HG02938 (cell line): ENCODE results near the gene MAMSTR.
A peak's percentile ranks its signal among the peaks of the same experiment; 100 is the strongest.
"Not testable (repeated sequence)": the region's sequence is repeated elsewhere in the genome, so short reads cannot be mapped to it uniquely, and the experiment has no call there.

Experiments used
- ATAC-seq: cut with Tn5 transposase; IDR thresholded peaks from one replicate; pipeline ENCODE4 v1.9.1; 2021; ENCODE audit warnings: mild to moderate bottlenecking, moderate library complexity; ENCODE audit not compliant: unreplicated experiment

The MAMSTR gene

DNA sequence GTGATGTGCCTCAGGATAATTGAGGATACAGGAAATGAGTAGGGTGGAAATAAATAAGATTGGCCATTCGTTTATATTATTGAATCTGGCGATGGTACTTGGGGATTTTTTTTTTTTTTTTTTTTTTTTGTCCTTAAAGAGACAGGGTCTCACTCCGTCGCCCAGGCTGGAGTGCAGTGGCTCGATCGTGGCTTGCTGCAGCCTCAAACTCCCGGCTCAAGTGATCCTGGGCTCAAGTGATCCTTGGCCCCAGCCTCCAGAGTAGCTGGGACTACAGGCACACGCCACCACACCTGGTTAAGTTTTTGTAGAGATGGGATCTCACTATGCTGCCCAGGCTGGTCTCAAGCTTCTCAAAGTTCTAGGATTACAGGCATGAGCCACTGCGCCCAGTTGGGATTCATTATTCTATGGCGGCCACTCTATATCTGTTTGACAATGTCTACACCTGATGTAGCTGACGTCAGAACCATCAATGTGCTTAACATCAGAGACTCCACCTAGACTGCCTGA, 2.7 kb upstream of the MAMSTR start:
- no peak for ATAC-seq

GRCh38 chr19:48720613-48721296, 1.2 kb upstream of the MAMSTR start:
- ATAC-seq = peak; percentile 65

- no peak for ATAC-seq
Observed at GRCh38 chr19:48720251-48720612, 707 bp upstream of the MAMSTR start.

DNA sequence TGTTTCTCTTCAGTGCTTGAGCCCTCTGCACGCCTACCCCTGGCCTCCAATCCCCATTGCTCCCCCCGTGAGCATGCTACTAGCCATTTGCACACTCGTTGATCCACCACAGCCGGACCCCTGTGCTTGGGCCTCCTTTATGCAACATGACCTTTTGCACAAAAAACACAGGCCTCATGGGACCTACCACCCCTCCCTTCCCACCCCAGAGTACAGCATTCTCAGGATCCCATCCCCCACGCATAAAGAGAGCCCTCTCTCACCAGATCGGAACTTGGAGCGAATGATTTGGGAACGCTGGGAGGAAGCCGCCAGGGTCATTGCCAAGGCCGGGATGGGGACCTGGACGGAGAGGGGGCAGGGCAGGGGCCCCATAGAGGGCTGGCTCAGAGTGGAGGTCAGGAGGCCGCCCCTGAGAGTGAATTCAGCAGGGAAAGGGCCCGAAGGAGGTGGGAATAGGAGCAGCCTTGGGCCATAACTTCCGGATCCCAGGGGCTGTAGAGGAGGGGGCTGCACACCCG, 754 bp downstream of the MAMSTR start:
- no peak for ATAC-seq

DNA sequence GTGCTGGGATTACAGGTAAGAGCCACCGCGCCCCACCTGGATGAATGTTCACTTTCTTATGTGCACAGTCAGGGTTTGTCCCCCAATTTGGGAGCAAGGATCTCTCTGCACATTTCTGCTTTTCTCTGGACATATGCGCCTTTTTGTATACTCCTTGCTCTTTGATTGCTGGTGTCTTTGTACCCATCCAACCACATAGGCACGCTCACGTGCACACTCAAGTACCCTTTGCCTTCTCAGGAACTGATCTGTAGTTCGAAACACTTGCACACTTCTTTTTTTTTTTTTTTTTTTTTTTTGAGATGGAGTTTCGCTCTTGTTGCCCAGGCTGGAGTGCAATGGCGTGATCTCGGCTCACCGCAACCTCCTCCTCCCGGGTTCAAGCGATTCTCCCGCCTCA, 1.4 kb downstream of the MAMSTR start:
- ATAC-seq = not testable (repeated sequence)

GRCh38 chr19:48716562-48717291, 2.8 kb downstream of the MAMSTR start:
- ATAC-seq = no peak

DNA sequence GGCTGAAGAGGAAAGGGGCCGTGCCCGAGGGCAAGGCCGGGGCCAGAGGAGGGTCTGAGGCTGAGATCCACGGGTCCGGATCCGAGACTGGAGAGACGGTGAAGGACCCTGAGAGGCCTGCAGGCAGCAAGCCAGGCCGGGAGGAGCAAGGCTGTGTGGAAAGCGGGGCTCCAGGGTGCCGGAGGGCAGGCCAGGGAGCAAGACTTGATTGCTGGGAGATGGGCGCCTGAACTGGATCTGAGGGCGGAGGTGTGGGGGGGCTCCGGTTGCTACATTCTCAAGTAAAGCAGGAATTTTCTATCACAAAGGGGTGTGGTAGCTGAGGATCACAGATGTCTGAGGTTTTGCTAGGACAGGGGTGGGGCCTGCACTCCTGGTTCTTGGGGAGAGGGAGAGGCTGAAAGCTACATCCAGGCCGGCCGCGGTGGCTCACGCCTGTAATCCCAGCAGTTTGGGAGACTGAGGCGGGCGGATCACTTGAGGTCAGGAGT, 3.8 kb downstream of the MAMSTR start:
- ATAC-seq = no peak

DNA sequence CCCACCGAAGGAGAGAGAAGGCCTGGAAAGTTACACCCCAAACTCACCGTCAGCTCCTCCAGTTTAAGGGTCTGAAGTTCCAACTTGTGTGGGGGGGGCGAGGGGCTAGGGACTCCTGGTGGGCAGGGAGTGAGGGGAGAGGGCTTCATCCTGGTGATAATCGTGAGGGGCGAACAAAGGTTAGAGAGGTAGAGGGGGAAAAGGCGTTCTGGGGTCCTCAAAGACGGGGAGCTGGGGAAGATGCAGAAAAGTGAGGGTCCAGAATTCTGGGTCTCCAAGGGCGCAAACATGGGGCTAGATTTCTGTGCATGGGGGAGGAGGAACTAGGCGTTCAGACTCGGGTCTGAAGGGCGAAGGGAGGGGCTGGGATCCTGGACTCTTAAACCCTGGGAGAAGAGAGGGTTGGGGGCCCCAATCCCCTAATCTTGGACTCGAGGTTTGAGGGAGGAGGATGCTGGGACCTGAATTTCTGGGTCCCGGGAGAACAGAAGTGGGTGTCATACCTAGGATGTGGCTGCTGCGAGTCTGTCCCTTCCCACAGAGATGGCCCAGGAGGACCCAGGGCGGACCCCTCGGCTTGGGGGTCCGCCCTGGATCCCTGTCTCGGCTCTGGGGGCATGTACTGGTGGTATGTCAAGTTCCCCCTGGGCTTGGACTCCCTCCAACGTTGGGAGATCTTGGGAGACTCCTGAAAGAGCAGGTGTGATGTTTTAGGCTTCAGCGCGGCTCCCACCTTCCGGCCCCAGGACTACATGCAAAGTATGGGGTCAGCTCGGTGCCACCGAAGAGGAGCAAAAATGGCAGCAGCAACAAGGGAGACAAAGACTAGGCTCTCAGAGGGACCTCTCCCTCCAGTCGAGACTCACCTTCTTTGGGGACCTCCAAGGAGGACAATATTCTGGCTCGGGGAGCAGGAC, 4.5 kb downstream of the MAMSTR start:
- no peak for ATAC-seq

- peak; percentile 87 for ATAC-seq
Observed at GRCh38 chr19:48713864-48714755, 5.4 kb downstream of the MAMSTR start.

DNA sequence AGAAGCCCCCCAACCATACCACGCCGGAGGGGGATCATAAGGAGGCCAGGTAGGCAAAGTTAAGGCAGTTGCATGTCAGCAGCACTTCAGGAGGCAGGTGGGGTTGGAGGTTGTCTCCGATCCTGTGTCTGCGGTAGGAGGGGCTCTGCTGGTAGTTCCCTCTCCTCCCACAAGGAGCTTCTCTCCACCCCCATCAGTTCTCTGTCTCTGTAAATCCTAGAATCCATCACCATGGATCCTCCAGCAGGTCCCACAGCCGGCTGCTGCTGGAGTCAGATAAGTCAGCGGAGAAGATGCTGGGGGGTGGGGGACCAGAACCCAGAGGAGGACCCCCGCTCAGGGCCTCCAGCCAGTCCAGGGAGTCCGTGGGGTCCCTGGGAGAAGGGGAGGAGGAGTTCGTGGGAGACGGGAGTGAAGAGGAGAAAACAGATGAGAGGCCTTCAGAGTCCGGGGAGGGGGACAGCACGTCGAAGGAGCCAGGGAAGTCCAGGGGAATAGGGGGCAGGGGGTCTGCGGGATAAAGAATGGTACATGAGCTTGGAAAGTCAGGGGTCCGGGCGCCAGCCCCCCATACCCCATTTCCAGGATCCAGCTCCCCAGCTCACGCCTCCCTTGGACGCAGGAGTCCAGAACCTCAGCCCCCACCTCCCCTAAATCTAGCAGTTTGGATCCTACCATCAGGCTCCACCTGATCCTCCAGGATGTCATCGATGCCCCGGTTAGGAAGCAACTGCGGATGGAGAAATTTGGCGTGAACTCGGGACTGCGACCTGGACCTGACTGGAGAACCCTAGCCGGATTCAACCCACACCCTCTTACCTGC, 6.3 kb downstream of the MAMSTR start:
- ATAC-seq = no peak

GRCh38 chr19:48711106-48711662, 8.3 kb downstream of the MAMSTR start:
- no peak for ATAC-seq

DNA sequence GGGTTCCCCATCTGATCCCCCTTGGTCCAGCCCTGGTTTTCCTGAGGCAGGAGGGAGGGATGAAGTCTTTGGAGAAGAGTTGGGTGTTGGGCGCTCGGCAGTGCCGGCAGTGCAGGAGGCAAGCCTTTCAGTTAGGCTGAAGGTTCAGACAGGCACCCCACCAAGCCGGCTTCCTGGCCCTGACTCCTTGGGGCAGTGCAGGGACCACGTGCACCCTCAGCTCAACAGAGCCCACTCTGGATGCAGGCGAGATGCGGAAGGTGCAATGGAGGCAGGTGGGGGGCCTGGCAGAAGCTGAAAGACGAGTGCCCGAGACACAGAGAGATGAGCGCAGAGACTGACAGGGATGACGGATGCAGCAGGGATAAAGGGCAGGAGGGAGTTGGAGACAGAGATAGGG, 11.1 kb downstream of the MAMSTR start:
- no peak for ATAC-seq

GRCh38 chr19:48705431-48705830, 14.1 kb downstream of the MAMSTR start:
- no peak for ATAC-seq

- no peak for ATAC-seq
Observed at GRCh38 chr19:48703316-48703715, 16.2 kb downstream of the MAMSTR start.

DNA sequence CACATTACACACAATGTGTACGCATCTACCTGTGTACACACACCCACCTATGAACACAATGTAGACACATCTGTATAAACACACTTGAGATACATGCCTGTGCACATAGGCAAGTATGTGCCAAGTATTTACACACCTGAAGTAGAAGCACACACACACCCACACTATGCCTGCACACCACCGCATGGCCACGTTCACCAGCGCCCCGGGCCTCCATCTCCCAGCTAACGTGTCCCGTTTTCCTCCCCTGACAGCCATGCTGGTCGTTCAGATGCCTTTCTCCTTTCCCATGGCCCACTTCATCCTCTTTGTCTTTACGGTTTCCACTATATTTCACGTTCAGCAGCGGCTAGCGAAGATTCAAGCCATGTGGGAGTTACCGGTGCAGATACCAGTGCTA, 16.8 kb downstream of the MAMSTR start:
- no peak for ATAC-seq

DNA sequence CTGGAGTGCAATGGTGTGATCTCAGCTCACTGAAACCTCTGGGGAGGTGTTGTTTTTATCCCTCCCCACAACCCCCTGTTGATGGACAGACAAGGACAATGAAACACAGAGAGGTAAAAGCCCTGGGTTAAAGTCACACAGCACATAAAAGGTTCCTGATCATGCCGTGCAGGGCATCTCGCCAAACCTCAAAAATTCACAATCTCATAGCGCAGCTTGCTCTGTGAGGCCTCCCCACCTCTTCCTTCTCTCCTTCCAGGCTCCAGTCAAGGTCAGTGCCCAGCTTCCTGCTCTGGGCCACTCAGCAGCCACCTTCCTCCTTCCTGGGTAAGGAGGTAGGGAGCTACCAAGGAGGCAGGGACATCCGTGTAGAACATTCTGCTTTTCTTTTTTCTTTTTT, 21.5 kb downstream of the MAMSTR start:
- ATAC-seq = no peak

DNA sequence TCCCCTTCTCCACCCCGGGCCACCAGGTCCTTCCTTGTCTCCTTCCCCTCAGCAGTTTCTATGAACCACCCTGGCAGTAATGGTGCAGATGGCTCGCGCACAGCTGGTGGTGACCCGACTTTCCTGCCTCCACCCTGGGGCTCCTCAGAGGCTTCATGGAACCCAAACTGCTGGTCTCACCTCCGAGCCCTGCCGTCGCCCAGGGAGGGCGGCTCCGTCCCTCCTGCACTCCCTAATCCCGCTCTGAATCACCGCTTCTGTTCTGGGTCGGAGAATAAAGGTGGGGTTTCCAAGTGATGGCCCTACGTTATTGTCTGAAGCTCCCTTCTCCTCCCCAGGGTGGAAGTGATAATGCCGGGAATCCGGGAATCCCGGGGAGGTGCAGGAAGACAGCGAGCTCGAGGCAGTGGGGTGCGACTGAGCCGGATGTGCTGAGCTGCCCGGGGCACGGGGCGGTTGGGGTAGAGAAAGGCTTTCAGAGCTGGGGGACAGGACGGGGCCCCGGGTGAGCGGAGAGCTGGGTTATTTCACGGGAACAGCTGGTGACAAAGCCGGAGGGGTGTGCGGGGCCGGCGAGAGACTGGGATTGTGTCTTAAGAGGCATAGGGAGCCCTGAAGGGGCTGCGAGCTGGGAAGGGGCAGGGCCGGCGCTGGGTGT, 23.0 kb downstream of the MAMSTR start:
- ATAC-seq = no peak

- ATAC-seq = no peak
Observed at GRCh38 chr19:48695743-48696352, 23.7 kb downstream of the MAMSTR start, which contains the start of gene FUT2. FUT2 (plus strand) TSS chr19:48695971; CDS start chr19:48702957, 6,986 bp downstream.
